RCC 7860 (cell line): ENCODE measurements around the gene MAK.
A peak's percentile ranks its signal among the peaks of the same experiment; 100 is the strongest.
"Not testable (repeated sequence)": the region's sequence is repeated elsewhere in the genome, so short reads cannot be mapped to it uniquely, and the experiment has no call there.

Experiments used
- DNase-seq: peaks from one replicate; pipeline ENCODE4 v3.0.0-alpha.2; 2015; ENCODE audit warnings: low spot score
- FAIRE-seq: peaks from 2 replicates; lab custom pipeline; 2012; peaks lifted over from hg19 to GRCh38; lab: Jason Lieb, UNC

MAK gene

GRCh38 chr6:10837995-10838793 lies at the start of gene MAK:
Gene MAK, minus strand, starts transcription at chr6:10838539. Its CDS starts 7,891 bp downstream, at chr6:10830648.
- FAIRE-seq (peak; percentile 52), DNase-seq (peak; percentile 75)

DNA sequence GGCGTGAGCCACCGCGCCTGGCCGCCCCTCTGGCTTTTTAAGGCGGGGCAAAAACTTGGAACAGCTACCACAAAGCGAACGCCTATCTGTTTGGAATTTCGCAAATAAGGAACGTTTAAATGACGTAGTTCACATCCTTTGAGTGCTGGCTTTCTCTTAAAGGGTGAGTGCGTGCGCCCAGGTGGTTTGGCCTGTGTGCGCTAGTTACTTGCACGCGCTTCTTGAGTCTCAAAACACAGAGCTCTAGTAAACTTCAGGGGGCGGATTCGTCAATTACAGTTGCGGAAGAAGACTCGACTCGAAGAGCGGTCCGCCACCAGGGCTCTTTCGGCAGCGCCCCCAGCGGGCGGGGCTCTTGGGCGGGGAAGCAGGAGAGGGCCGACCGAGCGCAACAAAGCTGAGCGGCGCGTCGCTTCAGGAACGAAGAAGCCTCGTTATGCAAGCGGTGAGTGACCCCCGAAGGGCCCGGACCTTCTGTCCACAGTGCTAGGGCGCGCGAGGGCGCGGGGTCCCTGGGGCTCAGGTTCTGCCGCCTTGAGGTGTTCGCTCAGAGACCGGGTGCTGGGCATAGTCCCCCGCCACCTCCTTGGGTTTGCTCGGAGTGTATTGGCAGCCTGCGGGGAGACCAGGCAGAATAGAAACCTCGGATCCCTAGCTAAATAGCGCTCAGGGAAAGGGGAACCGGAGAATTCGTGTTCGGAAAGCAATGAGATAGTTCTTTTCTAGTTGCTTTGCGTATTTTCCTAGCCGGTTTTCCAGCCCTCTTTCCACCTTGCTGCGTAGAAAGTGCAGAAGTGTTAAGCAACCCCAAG lies 48.6 kb upstream of the MAK start, which contains the start of gene SYCP2L:
Gene SYCP2L (plus strand): TSS at position 362 of the 812 bp plus-strand sequence. CDS start 75 bp downstream, at position 437.
- DNase-seq, result peak; percentile 36
- FAIRE-seq, result no peak

GRCh38 chr6:10886365-10886690 lies 48.0 kb upstream of the MAK start:
- not testable (repeated sequence) for DNase-seq, FAIRE-seq

- FAIRE-seq (no peak), DNase-seq (no peak)
These were observed 46.1 kb upstream of the MAK start for GRCh38 chr6:10884245-10884972.

DNA sequence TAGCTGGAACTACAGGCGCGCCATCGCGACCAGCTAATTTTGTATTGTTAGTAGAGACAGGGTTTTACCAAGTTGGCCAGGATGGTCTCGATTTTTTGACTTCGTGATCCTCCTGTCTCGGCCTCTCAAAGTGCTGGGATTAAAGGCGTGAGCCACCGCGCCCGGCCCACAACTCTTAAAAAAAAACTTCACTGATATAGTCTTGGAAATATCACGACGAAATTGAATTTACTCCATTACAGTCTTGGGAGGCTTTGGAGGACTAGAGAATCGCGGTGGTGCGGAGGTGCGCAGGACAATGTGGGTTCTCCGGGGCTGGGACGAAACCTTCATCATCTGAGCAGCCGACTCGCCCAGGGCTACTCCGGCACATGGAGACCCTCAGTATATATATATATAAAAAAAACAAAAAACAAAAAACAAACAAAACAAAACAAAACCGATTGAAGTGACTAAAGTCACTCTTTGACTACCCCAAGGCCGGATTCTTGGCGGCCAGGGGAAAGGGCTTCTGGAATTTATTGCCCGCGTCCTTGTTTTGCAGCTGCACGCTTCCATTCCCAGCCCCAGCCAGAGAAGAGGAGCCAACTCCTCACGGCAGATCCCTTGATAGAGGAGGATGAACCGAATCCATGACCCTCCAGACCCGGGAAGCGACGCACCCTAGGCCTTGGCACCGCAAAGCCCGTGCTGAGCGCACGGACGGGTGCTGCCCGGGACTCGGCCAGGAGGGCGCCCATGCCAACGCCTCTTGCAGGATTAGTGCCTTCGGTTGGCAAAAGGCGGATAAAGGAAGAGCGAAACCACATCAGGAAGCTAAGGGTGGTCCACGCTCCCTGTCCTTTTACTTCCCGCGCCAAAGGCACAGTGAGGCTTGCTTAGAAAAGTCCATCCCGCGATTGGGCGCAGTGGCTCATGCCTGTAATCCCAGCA lies 45.2 kb upstream of the MAK start:
- DNase-seq (no peak), FAIRE-seq (no peak)

DNA sequence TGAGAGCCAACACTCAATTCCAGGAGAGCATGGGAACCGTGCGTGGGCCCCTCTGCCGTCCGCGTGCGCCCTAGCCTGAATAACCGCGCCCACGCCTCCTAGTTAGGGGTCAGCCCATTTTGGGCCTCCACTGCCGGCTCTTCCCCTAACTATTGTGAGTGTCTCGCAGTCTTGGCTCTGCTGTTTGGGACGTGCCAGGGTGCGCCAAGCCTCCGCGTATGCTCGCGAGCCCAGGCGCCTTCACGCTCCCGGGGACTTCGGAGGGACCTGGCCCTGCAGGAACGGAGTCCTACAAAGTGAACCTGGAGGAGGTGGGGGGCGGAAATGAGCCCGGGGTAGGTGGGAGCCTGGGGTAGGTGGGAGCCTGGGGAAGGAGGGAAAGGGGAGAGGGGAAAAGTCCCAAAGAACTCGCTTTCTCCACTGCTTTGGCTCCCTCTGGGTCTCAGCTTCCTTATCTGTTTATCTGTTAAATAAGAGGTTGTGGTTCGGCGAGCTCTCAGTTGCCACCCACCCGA lies 44.4 kb upstream of the MAK start:
- FAIRE-seq (no peak), DNase-seq (no peak)

DNA sequence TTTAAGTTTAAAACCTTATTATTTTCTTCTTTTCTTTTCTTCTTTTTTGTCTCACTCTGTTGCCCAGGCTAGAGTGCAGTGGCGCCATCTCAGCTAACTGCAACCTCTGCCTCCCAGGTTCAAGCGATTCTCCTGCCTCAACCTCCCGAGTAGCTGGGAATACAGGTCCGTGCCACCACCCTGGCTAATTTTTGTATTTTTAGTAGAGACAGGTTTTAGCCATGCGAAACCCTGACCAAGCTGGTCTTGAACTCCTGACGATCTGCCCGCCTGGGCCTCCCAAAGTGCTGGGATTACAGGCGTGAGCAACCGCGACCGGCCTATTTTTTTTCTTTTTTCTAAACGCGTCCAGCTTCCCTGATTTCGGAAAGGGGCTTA lies 43.9 kb upstream of the MAK start:
- DNase-seq, FAIRE-seq: not testable (repeated sequence)

DNA sequence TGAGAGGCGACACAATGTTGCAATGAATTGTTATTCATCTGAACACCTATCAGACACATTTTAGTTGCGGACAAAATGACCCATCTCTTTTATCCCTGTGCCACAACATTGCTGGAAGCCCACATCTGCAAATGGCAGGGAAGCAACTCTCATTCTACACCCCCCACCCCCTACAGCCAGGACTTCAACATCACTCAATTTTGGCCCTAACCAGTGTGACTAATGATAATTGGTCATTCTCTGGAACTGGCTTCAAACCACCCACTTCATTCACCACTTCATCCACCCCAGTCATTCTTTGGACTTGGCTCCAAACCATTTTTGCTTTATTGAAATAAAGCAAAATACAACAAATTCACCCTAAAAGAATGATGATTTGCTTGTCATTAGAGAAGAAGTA lies 42.0 kb upstream of the MAK start:
- DNase-seq, result no peak
- no peak for FAIRE-seq

DNA sequence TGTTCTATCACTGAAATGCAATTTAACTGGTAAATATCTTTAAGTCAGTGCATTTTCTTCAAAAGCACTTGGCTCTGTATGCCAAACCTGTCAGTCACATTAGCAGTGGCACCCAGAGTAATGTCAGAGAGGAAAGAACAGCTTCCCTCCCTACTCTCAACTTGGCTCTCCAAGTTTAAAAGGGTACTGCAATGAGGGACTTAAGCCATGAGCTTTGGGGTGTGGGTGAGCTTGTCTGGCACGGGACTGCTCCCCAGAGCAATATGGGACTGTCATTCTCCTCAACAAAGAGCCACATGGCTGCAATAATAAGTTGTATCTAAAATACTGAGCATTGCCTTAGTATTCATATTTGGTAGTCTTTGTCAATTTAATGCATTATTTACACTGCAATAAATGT lies 39.5 kb upstream of the MAK start:
- no peak for FAIRE-seq
- no peak for DNase-seq

- no peak for FAIRE-seq
- no peak for DNase-seq
These were observed 38.7 kb upstream of the MAK start for GRCh38 chr6:10877012-10877411.

DNA sequence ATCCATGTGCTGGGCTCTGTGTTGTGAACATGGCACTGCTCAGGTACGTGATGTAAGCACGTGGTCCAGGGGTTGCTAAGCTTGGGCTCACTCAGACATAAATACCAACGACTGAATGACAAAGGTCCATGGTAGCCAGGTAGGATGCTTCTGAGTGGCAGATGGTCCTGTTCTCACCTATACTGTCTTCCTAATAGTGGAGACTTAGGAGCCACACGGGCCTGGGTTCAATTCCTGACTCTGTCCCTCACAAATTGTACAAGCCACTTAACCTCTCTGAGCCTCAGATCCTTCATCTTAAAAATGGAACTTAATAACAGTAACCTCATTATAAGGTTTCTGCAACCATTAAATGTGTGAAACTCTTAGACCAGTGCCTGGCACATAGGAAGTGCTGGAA lies 36.7 kb upstream of the MAK start:
- no peak for FAIRE-seq
- DNase-seq, result no peak

DNA sequence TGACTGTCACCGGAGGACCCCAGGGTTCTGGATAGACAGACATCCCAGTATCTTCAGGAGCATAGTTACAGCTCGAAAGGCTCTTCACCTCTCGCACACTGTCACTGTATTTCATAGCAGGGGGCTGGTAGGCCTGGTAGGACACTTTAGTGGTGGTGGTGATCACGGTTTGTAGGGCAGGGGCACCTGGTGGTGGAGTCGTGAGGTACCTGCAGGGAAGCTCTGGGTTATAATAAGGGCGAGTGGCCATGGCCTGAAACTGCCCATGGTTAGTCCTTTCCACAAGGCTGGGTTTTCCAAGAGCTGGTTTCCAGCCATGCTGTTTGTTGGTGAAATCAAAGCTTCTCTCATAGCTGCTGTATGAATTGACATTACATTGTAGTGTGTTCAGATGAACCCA lies 35.9 kb upstream of the MAK start:
- no peak for DNase-seq
- no peak for FAIRE-seq

DNA sequence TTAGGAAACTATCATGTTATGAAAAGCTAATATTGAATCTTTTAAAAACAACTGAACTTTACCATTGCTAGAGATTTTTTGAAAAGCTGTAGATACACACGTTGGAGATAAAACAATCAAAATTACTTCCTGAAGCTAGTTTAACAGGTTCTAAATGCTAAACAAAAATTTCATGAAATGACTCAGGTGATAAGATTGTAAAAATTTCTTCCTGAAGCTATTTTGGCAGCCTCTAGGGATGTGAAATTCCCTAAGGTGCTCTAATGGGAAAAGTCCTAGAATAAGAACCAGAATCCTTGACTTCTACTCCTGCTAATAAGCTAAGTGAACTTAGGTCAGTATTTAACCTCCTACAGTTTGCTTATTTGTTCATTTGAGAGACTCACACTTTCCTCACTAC lies 35.0 kb upstream of the MAK start:
- FAIRE-seq (no peak), DNase-seq (no peak)

- no peak for FAIRE-seq
These were observed 29.6 kb upstream of the MAK start for GRCh38 chr6:10867952-10868351.

DNA sequence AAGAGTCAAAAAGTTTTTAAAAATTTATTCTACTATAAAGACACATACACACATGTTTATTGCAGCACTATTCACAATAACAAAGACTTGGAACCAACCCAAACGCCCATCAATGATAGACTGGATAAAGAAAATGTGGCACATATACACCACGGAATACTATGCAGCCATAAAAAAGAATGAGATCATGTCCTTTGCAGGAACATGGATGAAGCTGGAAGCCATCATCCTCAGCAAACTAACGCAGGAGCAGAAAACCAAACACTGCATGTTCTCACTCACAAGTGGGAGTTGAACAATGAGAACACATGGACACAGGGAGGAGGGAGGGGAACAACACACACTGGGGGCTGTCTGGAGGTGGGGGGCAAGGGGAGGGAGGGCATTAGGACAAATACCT lies 28.4 kb upstream of the MAK start:
- FAIRE-seq, DNase-seq: not testable (repeated sequence)

More at GRCh38 chr6:10867952-10868351, 29.6 kb upstream of the MAK start:
- no peak for DNase-seq

DNA sequence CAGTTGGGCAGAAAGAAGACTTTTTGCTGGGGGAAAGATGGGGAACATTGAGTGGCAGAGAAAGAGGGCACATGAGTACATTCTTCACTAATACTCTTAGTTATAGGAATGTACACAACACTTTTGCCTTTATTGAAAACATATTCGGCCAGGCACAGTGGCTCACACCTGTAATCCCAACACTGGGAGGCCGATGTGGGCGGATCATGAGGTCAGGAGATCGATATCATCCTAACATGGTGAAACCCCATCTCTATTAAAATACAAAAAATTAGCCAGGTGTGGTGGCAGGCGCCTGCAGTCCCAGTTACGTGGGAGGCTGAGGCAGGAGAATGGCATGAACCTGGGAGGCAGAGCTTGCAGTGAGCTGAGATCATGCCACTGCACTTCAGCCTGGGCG lies 24.7 kb upstream of the MAK start:
- FAIRE-seq, result not testable (repeated sequence)

DNA sequence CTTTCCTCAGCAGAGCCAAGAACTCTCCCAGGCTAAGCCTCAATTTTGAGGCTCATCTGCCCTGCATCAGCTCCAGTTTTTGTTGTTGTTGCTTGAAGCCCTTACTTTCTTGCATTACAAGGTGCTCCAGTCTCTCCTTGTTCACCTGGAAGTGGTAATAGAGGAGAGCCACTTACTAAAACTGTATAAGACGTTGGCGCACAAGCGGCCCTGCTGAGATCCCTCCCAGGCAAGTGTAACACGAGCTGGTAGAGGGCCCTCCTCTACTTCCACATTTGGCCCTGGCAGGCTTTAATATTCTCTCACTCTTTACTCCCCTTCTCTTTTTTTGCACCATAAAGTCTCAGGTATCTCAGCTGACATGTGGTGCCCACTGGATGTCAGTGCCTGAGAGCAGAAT lies 24.0 kb upstream of the MAK start:
- DNase-seq, result no peak
- no peak for FAIRE-seq

More for the DNA sequence above, 24.7 kb upstream of the MAK start:
- DNase-seq, result not testable (repeated sequence)

DNA sequence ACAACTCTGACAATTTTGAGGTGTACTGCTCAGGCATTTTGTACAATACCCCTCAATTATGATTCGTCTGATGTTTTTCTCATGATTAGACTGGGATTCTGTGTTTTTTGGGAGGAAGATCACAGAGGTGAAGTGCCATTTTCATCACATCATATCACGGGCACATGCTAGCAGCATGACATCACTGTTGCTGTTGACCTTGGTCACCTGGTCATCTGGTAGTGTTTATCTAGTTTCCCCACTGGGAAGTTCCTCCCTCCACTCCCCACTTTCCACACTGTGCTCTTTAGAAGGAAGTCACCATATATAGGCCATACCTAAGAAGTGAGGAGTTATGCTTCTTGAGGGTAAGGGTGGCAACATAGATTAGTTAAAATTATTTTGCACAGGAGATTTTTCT lies 22.7 kb upstream of the MAK start:
- no peak for FAIRE-seq
- no peak for DNase-seq

GRCh38 chr6:10857259-10857658 lies 18.9 kb upstream of the MAK start:
- FAIRE-seq (no peak), DNase-seq (no peak)
